Psoas muscle (tissue), 8 donors: ENCODE data around the gene LOXL1. TPM values are rescaled to one million over a fixed set of nuclear protein-coding genes. Genes with fewer than 3 reads are reported as not detected.

Source experiments
- ATAC-seq, 4 donors: fragments of 200-7000 bp; cut with Tn5 transposase; one replicate each; pipeline ENCODE4 v1.9.1; 2020; ENCODE audit warnings: moderate library complexity in 3 of 4, mild to moderate bottlenecking in 2 of 4
- DNase-seq, 2 donors: peaks; one replicate each; pipeline ENCODE4 v3.0.0-alpha.2; 2020
- H3K27ac ChIP-seq: fragments of 200-600 bp; one replicate; pipeline ENCODE4 v1.8.0; 2022
- H3K27me3 ChIP-seq, 3 donors: fragments of 200-600 bp in 1 of 3; one replicate each; pipeline versions ENCODE4 v1.6.1 to v1.8.0; 2013 to 2022; ENCODE audit warnings: low read length in 2 of 3, mild to moderate bottlenecking in 2 of 3, moderate library complexity in 1 of 3; ENCODE audit not compliant: insufficient read depth in 3 of 3
- H3K36me3 ChIP-seq, 2 donors: fragments of 200-600 bp in 1 of 2; one replicate each; pipeline versions ENCODE4 v1.6.1 to v1.8.0; 2013 to 2022; ENCODE audit warnings: low read depth in 1 of 2, mild to moderate bottlenecking in 1 of 2, moderate library complexity in 1 of 2; ENCODE audit not compliant: insufficient read depth in 1 of 2
- H3K4me1 ChIP-seq: fragments of 200-600 bp; one replicate; pipeline ENCODE4 v1.8.0; 2022
- H3K4me3 ChIP-seq: fragments of 200-600 bp; one replicate; pipeline ENCODE4 v1.8.0; 2022; ENCODE audit warnings: mild to moderate bottlenecking
- H3K9me3 ChIP-seq: fragments of 200-600 bp; one replicate; pipeline ENCODE4 v1.8.0; 2022
- CTCF ChIP-seq: fragments of 200-600 bp; IDR thresholded peaks from one replicate; pipeline ENCODE4 v1.8.0; 2022; ENCODE audit warnings: antibody characterized with exemption
- WGBS, 3 donors: extraction: QIAGEN DNeasy Blood & Tissue Kit; methylation state at CpG; one replicate each; pipeline versions ENCODE4 v1.1.6 to v1.1.7; 2013; 5-methylcytosine and 5-hydroxymethylcytosine counted together
- intact Hi-C, 2 donors: fragments of 100-400 bp; cut with DNase I; formaldehyde crosslinking; loops; one replicate each; pipeline versions ENCODE4 v1.11.0 to v1.14.2; 2022
- polyA plus RNA-seq, 3 donors: library from polyadenylated mRNA; stranded (reverse); fragments of 200-250 nt; gene quantifications; one replicate each; pipeline ENCODE4 v1.2.3, GENCODE V29; 2013
- total RNA-seq, 4 donors: library from RNA; stranded (reverse); fragmentation: NEBNext Ultra II Directional in 2 of 4; extraction: Animal tissue kit (Norgen Biotek cat#: 25700) in 2 of 4; gene quantifications; one replicate each; pipeline versions ENCODE4 v1.2.1 to v1.2.4, GENCODE V29; 2021 to 2023
- donor health status: healthy with polysubstance abuse.
- donor health status: DM: no; HTN: no; CAD: no; lungs with moderate emphysema.
- donor health status: Bipolar disorder and iron deficiency.
- donor health status: healthy.
- donor health status: DM: yes; HTN: yes; CAD: no.
- donor health status: DM: no; HTN: no; CAD: no.
- donor health status: DM: no; HTN: no; CAD: no.
- donor health status: DM: yes; HTN: yes; CAD: no.

LOXL1 gene
- total and polyA plus RNA-seq, 7 donors, result 1.6 to 8.7 (median 5.1) TPM

GRCh38 chr15:73989001-73989798 lies 62.9 kb downstream of the LOXL1 start:
- peaks cover 58% of the 10 kb centered on the region for H3K4me1 ChIP-seq
- intact Hi-C loops, result loop anchor here in 1 of 2 donors (5.0 kb wide), 1 partner anchor 53 kb away; no protein-coding TSS in a partner anchor
- ATAC-seq (no peak), DNase-seq (peak in 1 of 2 donors; percentile 38)
- H3K36me3 ChIP-seq, result peaks cover 0 to 43% of the 10 kb centered on the region in 2 donors
- TF ChIP-seq CTCF, result no peak
- no peaks in the 10 kb centered on the region for H3K9me3 ChIP-seq
- H3K27ac ChIP-seq, result peak overlapping the region; percentile 91
- 72 to 78% (median 75%) methylated on average over 9 of the region's 9 CpGs for WGBS, 3 donors
- H3K4me3 ChIP-seq, result no peak overlapping the region
- H3K27me3 ChIP-seq, result no peaks in the 10 kb centered on the region

GRCh38 chr15:73990250-73991005 lies 64.2 kb downstream of the LOXL1 start:
- Histone ChIP-seq H3K4me3 (peak overlapping the region; percentile 97), H3K9me3 (no peaks in the 10 kb centered on the region), H3K36me3 (peaks cover 0 to 32% of the 10 kb centered on the region in 2 donors), H3K4me1 (peaks cover 47% of the 10 kb centered on the region), H3K27ac (peak overlapping the region; percentile 91), H3K27me3 (no peaks in the 10 kb centered on the region)
- DNase-seq (no peak), ATAC-seq (no peak)
- intact Hi-C loops, result no loop called here
- no peak for TF ChIP-seq CTCF
- 59 to 64% (median 62%) methylated on average over 9 of the region's 9 CpGs for WGBS, 3 donors

GRCh38 chr15:73991260-73991659 lies 65.0 kb downstream of the LOXL1 start:
- WGBS, 3 donors, result 6 to 13% (median 11%) methylated on average over 5 of the region's 5 CpGs

More at GRCh38 chr15:73991260-73991659, 65.0 kb downstream of the LOXL1 start:
- H3K36me3 ChIP-seq, result peaks cover 0 to 31% of the 10 kb centered on the region in 2 donors
- H3K9me3 ChIP-seq, result no peaks in the 10 kb centered on the region
- no peak for TF ChIP-seq CTCF
- ATAC-seq (peak; percentile 33 to 39 (median 36)), DNase-seq (peak; percentile 86 to 90)
- no peaks in the 10 kb centered on the region for H3K27me3 ChIP-seq
- intact Hi-C loops, result no loop called here
- H3K27ac ChIP-seq, result peak overlapping the region; percentile 91
- H3K4me1 ChIP-seq, result peaks cover 47% of the 10 kb centered on the region
- H3K4me3 ChIP-seq, result peak overlapping the region; percentile 97
